Measurements from ENCODE around the gene DUSP23.

- TF ChIP-seq, protein P1, sequence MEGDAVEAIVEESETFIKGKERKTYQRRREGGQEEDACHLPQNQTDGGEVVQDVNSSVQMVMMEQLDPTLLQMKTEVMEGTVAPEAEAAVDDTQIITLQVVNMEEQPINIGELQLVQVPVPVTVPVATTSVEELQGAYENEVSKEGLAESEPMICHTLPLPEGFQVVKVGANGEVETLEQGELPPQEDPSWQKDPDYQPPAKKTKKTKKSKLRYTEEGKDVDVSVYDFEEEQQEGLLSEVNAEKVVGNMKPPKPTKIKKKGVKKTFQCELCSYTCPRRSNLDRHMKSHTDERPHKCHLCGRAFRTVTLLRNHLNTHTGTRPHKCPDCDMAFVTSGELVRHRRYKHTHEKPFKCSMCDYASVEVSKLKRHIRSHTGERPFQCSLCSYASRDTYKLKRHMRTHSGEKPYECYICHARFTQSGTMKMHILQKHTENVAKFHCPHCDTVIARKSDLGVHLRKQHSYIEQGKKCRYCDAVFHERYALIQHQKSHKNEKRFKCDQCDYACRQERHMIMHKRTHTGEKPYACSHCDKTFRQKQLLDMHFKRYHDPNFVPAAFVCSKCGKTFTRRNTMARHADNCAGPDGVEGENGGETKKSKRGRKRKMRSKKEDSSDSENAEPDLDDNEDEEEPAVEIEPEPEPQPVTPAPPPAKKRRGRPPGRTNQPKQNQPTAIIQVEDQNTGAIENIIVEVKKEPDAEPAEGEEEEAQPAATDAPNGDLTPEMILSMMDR (IDR thresholded peaks at IDR 0.05) = no peak
- TF ChIP-seq POLR2A (IDR thresholded peaks at IDR 0.05) = no peak
- no peak for TF ChIP-seq EP300 (IDR thresholded peaks at IDR 0.05)
Observed at GRCh38 chr1:159829822-159830465, 49.2 kb downstream of the DUSP23 start.

Data from stomach (tissue), 4 donors.